Measurements from ENCODE around the gene KRTAP10-1.

- TF ChIP-seq CTCF (IDR thresholded peaks at IDR 0.05) (no peak), EP300 (IDR thresholded peaks at IDR 0.05) (no peak)
Observed at GRCh38 chr21:44511938-44512275, 28.1 kb downstream of the KRTAP10-1 start.
